Peyer's patch (tissue), 4 donors: ENCODE measurements around the gene ATP2B2. TPM values are rescaled to one million over a fixed set of nuclear protein-coding genes. Genes with fewer than 3 reads are reported as not detected.
A peak's percentile ranks its signal among the peaks of the same experiment; 100 is the strongest.

ENCODE experiments used
- DNase-seq, 3 donors: peaks; one replicate each; pipeline ENCODE4 v3.0.0-alpha.2; 2017 to 2019
- H3K27ac ChIP-seq, 4 donors: fragments of 200-600 bp; sonication (generic); one replicate each; pipeline ENCODE4 v1.5.1; 2016 to 2019
- H3K27me3 ChIP-seq, 2 donors: fragments of 200-600 bp; sonication (generic); one replicate each; pipeline ENCODE4 v1.5.1; 2019
- H3K36me3 ChIP-seq, 3 donors: fragments of 200-600 bp; sonication (generic); one replicate each; pipeline ENCODE4 v1.5.1; 2016 to 2019
- H3K4me1 ChIP-seq, 4 donors: fragments of 200-600 bp; sonication (generic); one replicate each; pipeline ENCODE4 v1.5.1; 2016 to 2019
- H3K4me3 ChIP-seq, 4 donors: fragments of 200-600 bp; sonication (generic); 1 replicate in 3 of 4; 2 replicates in 1 of 4; pipeline ENCODE4 v1.5.1; 2016 to 2019; ENCODE audit warnings: mild to moderate bottlenecking in 1 of 4
- H3K9me3 ChIP-seq, 4 donors: fragments of 200-600 bp; sonication (generic); one replicate each; pipeline ENCODE4 v1.5.1; 2016 to 2019; ENCODE audit warnings: mild to moderate bottlenecking in 1 of 4
- POLR2A ChIP-seq, 2 donors: fragments of 450-650 bp; IDR thresholded peaks; one replicate each; pipeline ENCODE4 v1.5.1; 2017; ENCODE audit warnings: antibody characterized with exemption in 2 of 2, mild to moderate bottlenecking in 2 of 2, moderate library complexity in 2 of 2
- small RNA-seq, 2 donors: library from RNA; depleted of rRNA; stranded (forward); fragments of <200 nt; gene quantifications; one replicate each; pipeline ENCODE3, GENCODE V24; 2016
- total RNA-seq, 4 donors: library from RNA; depleted of rRNA; stranded (reverse); fragments of >200 nt; gene quantifications; one replicate each; pipeline ENCODE4 v1.1.0, GENCODE V29; 2016
- TF ChIP-seq, protein P1 (sequence below), 6 experiments: fragments of 450-650 bp in 4 of 6; fragments of 200-600 bp in 2 of 6; sonication (generic) in 1 of 6; IDR thresholded peaks; one replicate each; pipeline ENCODE4 v1.5.1; 2017 to 2019; ENCODE audit warnings: antibody characterized with exemption in 6 of 6, mild to moderate bottlenecking in 3 of 6, moderate library complexity in 1 of 6

Gene ATP2B2
- total RNA-seq, 4 donors from 2014 or later = not detected

DNA sequence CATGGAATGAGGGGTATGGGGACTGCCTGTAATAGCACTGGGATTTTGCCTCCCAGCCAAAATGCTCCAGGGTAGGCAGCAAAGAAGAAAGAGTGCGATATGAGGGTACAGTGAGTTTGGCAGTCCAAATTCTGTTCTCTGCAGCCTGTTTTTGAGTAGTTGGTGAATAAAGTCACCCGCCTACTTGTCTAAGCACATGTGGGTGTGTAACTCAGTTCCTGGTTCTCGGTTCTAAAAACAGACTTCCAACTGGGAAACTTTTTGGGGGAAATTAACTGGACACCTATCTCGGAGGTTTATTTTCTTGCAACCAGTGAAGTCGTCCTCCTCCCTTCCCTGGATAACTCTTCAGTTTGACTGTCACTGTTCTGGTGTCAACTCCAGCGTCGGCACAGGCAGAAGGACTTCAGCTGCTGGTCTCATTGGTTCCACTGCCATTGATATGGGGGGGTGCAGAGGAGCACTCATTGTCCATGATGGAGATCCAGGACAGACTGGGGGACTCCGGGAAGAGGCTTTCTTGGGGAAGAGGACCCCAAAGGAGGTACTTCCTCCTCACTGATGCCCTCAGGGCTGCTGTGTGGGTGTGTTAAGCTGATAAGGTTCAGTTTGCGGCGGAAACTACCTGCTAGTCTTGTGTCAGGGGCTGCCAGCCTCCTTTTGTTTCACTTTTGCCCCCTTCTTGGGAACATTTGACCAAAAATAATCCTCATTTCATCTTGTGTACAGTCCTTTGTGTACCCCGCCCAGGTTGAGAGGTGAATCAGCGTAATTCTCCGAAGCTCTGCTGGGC is 225.8 kb downstream of the ATP2B2 start:
- H3K4me3 ChIP-seq = no peak overlapping the region
- no peak for TF ChIP-seq POLR2A (IDR thresholded peaks at IDR 0.05)
- TF ChIP-seq, protein P1, sequence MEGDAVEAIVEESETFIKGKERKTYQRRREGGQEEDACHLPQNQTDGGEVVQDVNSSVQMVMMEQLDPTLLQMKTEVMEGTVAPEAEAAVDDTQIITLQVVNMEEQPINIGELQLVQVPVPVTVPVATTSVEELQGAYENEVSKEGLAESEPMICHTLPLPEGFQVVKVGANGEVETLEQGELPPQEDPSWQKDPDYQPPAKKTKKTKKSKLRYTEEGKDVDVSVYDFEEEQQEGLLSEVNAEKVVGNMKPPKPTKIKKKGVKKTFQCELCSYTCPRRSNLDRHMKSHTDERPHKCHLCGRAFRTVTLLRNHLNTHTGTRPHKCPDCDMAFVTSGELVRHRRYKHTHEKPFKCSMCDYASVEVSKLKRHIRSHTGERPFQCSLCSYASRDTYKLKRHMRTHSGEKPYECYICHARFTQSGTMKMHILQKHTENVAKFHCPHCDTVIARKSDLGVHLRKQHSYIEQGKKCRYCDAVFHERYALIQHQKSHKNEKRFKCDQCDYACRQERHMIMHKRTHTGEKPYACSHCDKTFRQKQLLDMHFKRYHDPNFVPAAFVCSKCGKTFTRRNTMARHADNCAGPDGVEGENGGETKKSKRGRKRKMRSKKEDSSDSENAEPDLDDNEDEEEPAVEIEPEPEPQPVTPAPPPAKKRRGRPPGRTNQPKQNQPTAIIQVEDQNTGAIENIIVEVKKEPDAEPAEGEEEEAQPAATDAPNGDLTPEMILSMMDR (IDR thresholded peaks at IDR 0.05) = no peak
- H3K36me3 ChIP-seq = peaks cover 0 to 76% (median 0%) of the 10 kb centered on the region in 3 donors
- no peaks in the 10 kb centered on the region for H3K9me3 ChIP-seq
- no peaks in the 10 kb centered on the region for H3K27me3 ChIP-seq
- DNase-seq = peak in 1 of 3 donors; percentile 32
- peaks cover 0 to under 1% (median 0%) of the 10 kb centered on the region in 4 donors for H3K4me1 ChIP-seq
- no peak overlapping the region for H3K27ac ChIP-seq

DNA sequence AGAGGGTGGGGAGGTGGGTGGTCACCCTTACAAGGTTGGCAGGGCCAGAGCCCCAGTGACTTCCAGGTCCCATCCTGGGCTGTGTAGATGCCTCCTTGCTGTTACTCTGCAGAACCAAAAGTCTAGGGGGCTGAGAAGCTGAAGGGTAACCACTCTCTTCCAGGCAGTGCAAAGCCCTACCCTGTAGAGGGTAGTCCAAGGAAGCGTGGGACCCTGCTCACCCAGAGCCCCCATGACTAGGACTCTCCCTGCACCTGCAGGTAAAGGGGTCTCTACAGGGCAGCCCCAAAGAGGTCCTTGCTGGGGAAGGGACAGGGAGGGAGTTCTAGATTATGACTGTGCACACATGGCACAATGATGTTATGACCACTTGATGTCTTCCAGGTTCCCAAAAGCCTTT is 226.9 kb downstream of the ATP2B2 start:
- Histone ChIP-seq H3K4me1 (peaks cover 0 to 11% (median 3%) of the 10 kb centered on the region in 4 donors), H3K36me3 (peaks cover 0 to 74% (median 0%) of the 10 kb centered on the region in 3 donors), H3K27me3 (no peaks in the 10 kb centered on the region), H3K9me3 (no peaks in the 10 kb centered on the region), H3K27ac (no peak overlapping the region), H3K4me3 (no peak overlapping the region)
- no peak for DNase-seq
- TF ChIP-seq, protein P1 (IDR thresholded peaks at IDR 0.05) = no peak
- no peak for TF ChIP-seq POLR2A (IDR thresholded peaks at IDR 0.05)

DNA sequence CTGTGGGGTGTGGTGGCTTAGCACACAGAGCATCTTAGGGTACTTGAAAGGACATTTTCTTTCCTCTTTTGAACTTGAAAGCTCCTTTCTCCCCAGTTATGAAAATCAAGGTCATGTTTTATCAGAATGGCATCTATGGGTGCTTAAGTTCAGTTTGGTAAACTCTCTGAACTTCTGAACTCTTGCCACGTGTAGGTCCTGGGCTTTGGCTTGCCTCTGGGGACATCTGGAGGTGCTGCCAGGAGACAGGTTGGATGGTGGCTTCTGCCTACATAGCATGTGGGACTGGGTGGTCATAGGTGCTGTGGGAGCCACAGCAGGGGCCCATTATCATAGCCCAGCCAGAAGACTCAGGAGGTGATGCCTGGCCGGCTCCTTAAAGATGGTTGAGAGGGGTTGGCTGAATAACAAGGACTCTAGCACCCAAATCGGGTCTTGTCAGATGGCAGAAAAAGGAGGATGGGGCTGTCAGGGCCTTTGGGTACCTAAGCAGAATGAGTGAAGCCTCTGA is 228.2 kb downstream of the ATP2B2 start:
- DNase-seq = peak in 1 of 3 donors; percentile 23
- H3K36me3 ChIP-seq = peaks cover 0 to 69% (median 0%) of the 10 kb centered on the region in 3 donors
- H3K4me3 ChIP-seq = no peak overlapping the region

DNA sequence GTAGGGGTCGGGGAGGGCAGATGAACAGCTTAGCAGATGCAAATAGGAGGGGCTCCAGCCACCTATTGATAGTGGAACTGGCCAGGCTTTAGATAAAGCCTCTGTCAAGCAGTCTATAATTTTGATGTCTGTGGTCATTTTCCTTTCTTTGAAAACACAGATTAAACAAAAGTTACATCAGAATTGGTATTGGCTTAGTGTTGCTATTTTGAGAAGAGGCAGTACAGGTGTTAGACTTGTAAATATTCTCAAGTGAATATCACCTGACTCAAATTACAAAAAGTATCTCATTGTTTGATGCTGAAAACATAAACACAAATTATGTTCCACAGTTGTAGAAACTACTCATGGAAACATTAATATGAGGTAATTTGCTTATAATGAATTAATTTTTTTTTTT is 230.8 kb downstream of the ATP2B2 start:
- Histone ChIP-seq H3K36me3 (peaks cover 0 to 70% (median 0%) of the 10 kb centered on the region in 3 donors), H3K4me1 (peaks cover 0 to 18% (median 4%) of the 10 kb centered on the region in 4 donors), H3K27ac (no peak overlapping the region), H3K27me3 (no peaks in the 10 kb centered on the region), H3K4me3 (no peak overlapping the region), H3K9me3 (no peaks in the 10 kb centered on the region)
- TF ChIP-seq, protein P1 (IDR thresholded peaks at IDR 0.05) = no peak
- no peak for TF ChIP-seq POLR2A (IDR thresholded peaks at IDR 0.05)
- no peak for DNase-seq

More for the DNA sequence above, 228.2 kb downstream of the ATP2B2 start:
- Histone ChIP-seq H3K9me3 (no peaks in the 10 kb centered on the region), H3K27ac (no peak overlapping the region), H3K27me3 (no peaks in the 10 kb centered on the region), H3K4me1 (peaks cover 0 to 18% (median 4%) of the 10 kb centered on the region in 4 donors)
- TF ChIP-seq, protein P1 (IDR thresholded peaks at IDR 0.05) = no peak
- no peak for TF ChIP-seq POLR2A (IDR thresholded peaks at IDR 0.05)

Small RNAs within 50 kb of the gene (small RNA-seq; reads per million reads assigned to genes)
- gene MIR378B = 0.18 to 0.45 reads per million in 2 donors
- 0 reads per million in 2 donors for gene MIR885
- gene RF02126 = 0 reads per million in 2 donors

Other genes starting within 250 kb of the ATP2B2 start
- gene GHRL, start 212.6 kb downstream of the ATP2B2 start, total RNA-seq = 1 to 10 TPM in 2 of 4 donors, not detected in 2; 1.6 to 2.9 TPM
- gene SEC13, start 184.5 kb downstream of the ATP2B2 start, total RNA-seq = 100 to 1,000 TPM; 158 to 251 (median 237) TPM